Panc1 (cell line): ENCODE measurements around the gene NT5DC1. TPM values are rescaled to one million over a fixed set of nuclear protein-coding genes. Genes with fewer than 3 reads are reported as not detected.

Source experiments
- ATAC-seq: fragments of 200-7000 bp; cut with Tn5 transposase; 2 replicates; pipeline ENCODE4 v1.9.1; 2020; ENCODE audit warnings: mild to moderate bottlenecking, moderate library complexity
- BruUV-seq: library from RNA; stranded (reverse); fragments of 400-500 nt; replicated peaks from 2 replicates; lab custom pipeline; 2021; lab: Mats Ljungman, UMichigan
- CTCF ChIA-PET: fragments of 300-600 bp; sonication (Branson Sonifier 250); formaldehyde crosslinking; loops from one replicate; lab custom pipeline; 2022; ENCODE audit warnings: antibody characterized with exemption; lab: Charles Lee
- POLR2A ChIA-PET: fragments of 300-600 bp; sonication (Branson Sonifier 250); formaldehyde crosslinking; loops from one replicate; lab custom pipeline; 2022; ENCODE audit warnings: antibody characterized with exemption; lab: Charles Lee
- DNase-seq: peaks from one replicate; pipeline ENCODE4 v3.0.0-alpha.2; 2010; ENCODE audit warnings: low read depth, low spot score
- H3K27ac ChIP-seq: 2 replicates; pipeline ENCODE4 v1.5.1; 2011; ENCODE audit warnings: mild to moderate bottlenecking, low read length, inconsistent platforms
- H3K27me3 ChIP-seq: fragments of 200-500 bp; sonication (Bioruptor generic); 2 replicates; pipeline ENCODE4 v1.6.0; 2014; ENCODE audit warnings: low read length, inconsistent platforms; ENCODE audit not compliant: control insufficient read depth, insufficient read depth
- H3K36me3 ChIP-seq: fragments of 200-500 bp; sonication (Bioruptor generic); 2 replicates; pipeline ENCODE4 v1.5.1; 2014; ENCODE audit warnings: inconsistent platforms, mild to moderate bottlenecking, low read length, moderate library complexity; ENCODE audit not compliant: control insufficient read depth, insufficient read depth
- H3K4me1 ChIP-seq: 2 replicates; pipeline ENCODE4 v1.5.1; 2011; ENCODE audit warnings: inconsistent platforms, mild to moderate bottlenecking, low read length, moderate library complexity; ENCODE audit not compliant: control insufficient read depth, insufficient read depth
- H3K4me3 ChIP-seq, 2 experiments: 2 replicates each; pipeline ENCODE4 v1.5.1; 2011 to 2012; ENCODE audit warnings: low read depth in 2 of 2, low read length in 2 of 2, mild to moderate bottlenecking in 2 of 2, inconsistent platforms in 1 of 2, moderate library complexity in 1 of 2
- H3K9me3 ChIP-seq: fragments of 200-500 bp; sonication (Bioruptor generic); 2 replicates; pipeline ENCODE4 v1.5.1; 2014; ENCODE audit warnings: low read depth, mild to moderate bottlenecking, inconsistent platforms, low read length, moderate library complexity; ENCODE audit not compliant: control insufficient read depth, insufficient read depth
- POLR2AphosphoS5 ChIP-seq: IDR thresholded peaks from 2 replicates; pipeline ENCODE4 v1.6.1; 2012; ENCODE audit warnings: mild to moderate bottlenecking, low read depth, low read length, moderate library complexity
- SIN3A ChIP-seq: IDR thresholded peaks from 2 replicates; pipeline ENCODE4 v1.6.1; 2012; ENCODE audit warnings: low read depth, mild to moderate bottlenecking, low read length, moderate library complexity, borderline replicate concordance; ENCODE audit not compliant: insufficient read depth
- TCF7L2 ChIP-seq: IDR thresholded peaks from 2 replicates; pipeline ENCODE4 v1.6.1; 2011; ENCODE audit warnings: mild to moderate bottlenecking, low read depth, low read length, inconsistent platforms
- in situ Hi-C: cut with HindIII; loops from 2 replicates; pipeline ENCODE4 v1.10.0; 2016; ENCODE audit warnings: low sequenced_read_pairs, low pct_unique_long_range_greater_than_20kb
- intact Hi-C: fragments of 100-400 bp; cut with micrococcal nuclease; formaldehyde crosslinking; loops from one replicate; pipeline ENCODE4 v1.10.0; 2022; ENCODE audit not compliant: unreplicated experiment
- total RNA-seq: library from RNA; stranded (reverse); gene quantifications from one replicate; pipeline ENCODE4 v1.2.1, GENCODE V29; 2021; ENCODE audit not compliant: unreplicated experiment
- TF ChIP-seq, protein P1 (sequence below), 2 experiments: IDR thresholded peaks; 2 replicates each; pipeline ENCODE4 v1.6.1; 2011 to 2012; ENCODE audit warnings: low read depth in 2 of 2, control low read depth in 1 of 2, low read length in 1 of 2, mild to moderate bottlenecking in 1 of 2, moderate library complexity in 1 of 2; ENCODE audit not compliant: insufficient read depth in 1 of 2
- TF ChIP-seq, protein P2 (sequence below): fragments of 450-650 bp; IDR thresholded peaks from 2 replicates; pipeline ENCODE4 v1.5.1; 2017; ENCODE audit warnings: mild to moderate bottlenecking

The NT5DC1 gene
- total RNA-seq, 1 experiment from 2014 or later: 79.1 TPM

DNA sequence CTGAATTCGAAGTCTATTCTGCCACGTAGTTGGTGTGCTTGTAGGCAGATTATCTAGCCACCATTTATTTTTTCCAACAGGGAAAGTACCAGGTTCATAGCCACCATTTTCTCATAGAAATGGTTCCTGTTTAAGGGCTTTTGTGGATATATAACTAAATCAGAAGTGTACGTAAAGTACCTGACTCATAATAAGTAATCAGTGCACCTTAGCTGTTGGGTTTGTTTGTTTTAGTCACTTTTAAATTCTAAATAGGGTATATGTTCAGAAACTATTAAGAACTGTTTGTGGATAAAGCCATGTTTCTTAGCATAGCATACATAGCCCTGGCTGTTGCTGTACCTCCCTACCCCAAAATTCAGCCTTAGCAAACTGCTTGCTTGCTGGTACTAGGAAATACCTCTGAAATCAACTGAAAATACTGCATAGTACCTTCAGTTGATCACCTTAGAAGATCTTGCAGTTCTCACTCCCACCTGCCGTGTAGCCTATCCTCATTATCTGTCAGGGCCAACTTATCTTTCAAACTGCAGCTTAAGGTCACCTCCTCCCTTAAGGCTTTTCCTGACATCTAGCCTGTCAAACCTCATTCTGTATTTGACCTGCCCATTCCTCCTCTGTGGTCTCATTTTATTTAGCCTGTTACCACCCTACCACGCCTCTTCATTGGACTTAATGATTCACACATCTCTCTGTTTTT is 69.9 kb downstream of the NT5DC1 start:
- Histone ChIP-seq H3K9me3 (peaks cover 17% of the 10 kb centered on the region; the same call in 1 of the 2 replicates), H3K27ac (no peak overlapping the region), H3K36me3 (no peaks in the 10 kb centered on the region), H3K27me3 (no peaks in the 10 kb centered on the region), H3K4me3 (no peak overlapping the region), H3K4me1 (no peaks in the 10 kb centered on the region)
- DNase-seq: no peak
- intact Hi-C loops: no loop called here
- ChIA-PET POLR2A (no interaction called here), CTCF (no interaction called here)
- no TSS peak for BruUV-seq
- in situ Hi-C loops: no loop called here
- ATAC-seq: no peak
- TF ChIP-seq TCF7L2 (no peak), POLR2AphosphoS5 (no peak), SIN3A (no peak)
- TF ChIP-seq, protein P1, sequence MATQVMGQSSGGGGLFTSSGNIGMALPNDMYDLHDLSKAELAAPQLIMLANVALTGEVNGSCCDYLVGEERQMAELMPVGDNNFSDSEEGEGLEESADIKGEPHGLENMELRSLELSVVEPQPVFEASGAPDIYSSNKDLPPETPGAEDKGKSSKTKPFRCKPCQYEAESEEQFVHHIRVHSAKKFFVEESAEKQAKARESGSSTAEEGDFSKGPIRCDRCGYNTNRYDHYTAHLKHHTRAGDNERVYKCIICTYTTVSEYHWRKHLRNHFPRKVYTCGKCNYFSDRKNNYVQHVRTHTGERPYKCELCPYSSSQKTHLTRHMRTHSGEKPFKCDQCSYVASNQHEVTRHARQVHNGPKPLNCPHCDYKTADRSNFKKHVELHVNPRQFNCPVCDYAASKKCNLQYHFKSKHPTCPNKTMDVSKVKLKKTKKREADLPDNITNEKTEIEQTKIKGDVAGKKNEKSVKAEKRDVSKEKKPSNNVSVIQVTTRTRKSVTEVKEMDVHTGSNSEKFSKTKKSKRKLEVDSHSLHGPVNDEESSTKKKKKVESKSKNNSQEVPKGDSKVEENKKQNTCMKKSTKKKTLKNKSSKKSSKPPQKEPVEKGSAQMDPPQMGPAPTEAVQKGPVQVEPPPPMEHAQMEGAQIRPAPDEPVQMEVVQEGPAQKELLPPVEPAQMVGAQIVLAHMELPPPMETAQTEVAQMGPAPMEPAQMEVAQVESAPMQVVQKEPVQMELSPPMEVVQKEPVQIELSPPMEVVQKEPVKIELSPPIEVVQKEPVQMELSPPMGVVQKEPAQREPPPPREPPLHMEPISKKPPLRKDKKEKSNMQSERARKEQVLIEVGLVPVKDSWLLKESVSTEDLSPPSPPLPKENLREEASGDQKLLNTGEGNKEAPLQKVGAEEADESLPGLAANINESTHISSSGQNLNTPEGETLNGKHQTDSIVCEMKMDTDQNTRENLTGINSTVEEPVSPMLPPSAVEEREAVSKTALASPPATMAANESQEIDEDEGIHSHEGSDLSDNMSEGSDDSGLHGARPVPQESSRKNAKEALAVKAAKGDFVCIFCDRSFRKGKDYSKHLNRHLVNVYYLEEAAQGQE (IDR thresholded peaks at IDR 0.05; ENCODE audit: insufficient read depth in 1 of 2, low read depth in 2 of 2, low read length in 1 of 2): no peak
- TF ChIP-seq, protein P2, sequence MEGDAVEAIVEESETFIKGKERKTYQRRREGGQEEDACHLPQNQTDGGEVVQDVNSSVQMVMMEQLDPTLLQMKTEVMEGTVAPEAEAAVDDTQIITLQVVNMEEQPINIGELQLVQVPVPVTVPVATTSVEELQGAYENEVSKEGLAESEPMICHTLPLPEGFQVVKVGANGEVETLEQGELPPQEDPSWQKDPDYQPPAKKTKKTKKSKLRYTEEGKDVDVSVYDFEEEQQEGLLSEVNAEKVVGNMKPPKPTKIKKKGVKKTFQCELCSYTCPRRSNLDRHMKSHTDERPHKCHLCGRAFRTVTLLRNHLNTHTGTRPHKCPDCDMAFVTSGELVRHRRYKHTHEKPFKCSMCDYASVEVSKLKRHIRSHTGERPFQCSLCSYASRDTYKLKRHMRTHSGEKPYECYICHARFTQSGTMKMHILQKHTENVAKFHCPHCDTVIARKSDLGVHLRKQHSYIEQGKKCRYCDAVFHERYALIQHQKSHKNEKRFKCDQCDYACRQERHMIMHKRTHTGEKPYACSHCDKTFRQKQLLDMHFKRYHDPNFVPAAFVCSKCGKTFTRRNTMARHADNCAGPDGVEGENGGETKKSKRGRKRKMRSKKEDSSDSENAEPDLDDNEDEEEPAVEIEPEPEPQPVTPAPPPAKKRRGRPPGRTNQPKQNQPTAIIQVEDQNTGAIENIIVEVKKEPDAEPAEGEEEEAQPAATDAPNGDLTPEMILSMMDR: no peak

DNA sequence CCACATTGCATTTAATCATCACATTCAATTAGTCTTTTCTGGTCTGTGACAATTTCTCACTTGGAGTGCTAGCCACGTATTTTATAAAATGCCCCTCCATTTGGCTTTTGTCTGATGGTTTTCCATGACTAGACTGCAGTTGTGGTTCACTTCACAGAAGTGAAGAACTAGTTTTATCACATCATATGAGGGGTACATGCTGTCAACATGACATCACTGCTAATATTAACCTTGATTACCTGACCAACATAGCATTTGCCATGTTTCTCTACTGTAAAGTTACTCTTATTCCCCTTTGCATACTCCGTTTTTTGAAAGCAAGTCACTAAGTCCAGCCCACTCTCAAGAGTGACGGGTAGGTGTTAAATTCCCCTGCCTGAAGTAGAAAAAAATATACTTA is 73.3 kb downstream of the NT5DC1 start:
- H3K27me3 ChIP-seq: no peaks in the 10 kb centered on the region
- H3K27ac ChIP-seq: no peak overlapping the region
- ChIA-PET POLR2A (no interaction called here), CTCF (no interaction called here)
- TF ChIP-seq, protein P1 (IDR thresholded peaks at IDR 0.05; ENCODE audit: insufficient read depth in 1 of 2, low read depth in 2 of 2, low read length in 1 of 2): no peak
- TF ChIP-seq, protein P2: no peak
- H3K36me3 ChIP-seq: no peaks in the 10 kb centered on the region
- DNase-seq: no peak
- in situ Hi-C loops: no loop called here
- H3K4me1 ChIP-seq: no peaks in the 10 kb centered on the region
- H3K9me3 ChIP-seq: peaks cover 8% of the 10 kb centered on the region; the same call in 1 of the 2 replicates
- no peak for ATAC-seq
- BruUV-seq: no TSS peak
- intact Hi-C loops: no loop called here
- no peak overlapping the region for H3K4me3 ChIP-seq
